22Rv1 (cell line): ENCODE data around the gene STAT5B.

ENCODE experiments used
- H3K27ac ChIP-seq: fragments of 450-650 bp; 2 replicates; pipeline ENCODE4 v1.5.1; 2017
- CTCF ChIP-seq: fragments of 450-650 bp; IDR thresholded peaks from 2 replicates; pipeline ENCODE4 v1.5.1; 2017; ENCODE audit warnings: mild to moderate bottlenecking
- ZFX ChIP-seq: fragments of 450-650 bp; IDR thresholded peaks from 2 replicates; pipeline ENCODE4 v1.6.1; 2017; ENCODE audit warnings: antibody characterized with exemption, borderline replicate concordance

STAT5B gene

GRCh38 chr17:42178817-42179216 lies 97.4 kb downstream of the STAT5B start:
- no peak overlapping the region for H3K27ac ChIP-seq

GRCh38 chr17:42177684-42178083 lies 98.5 kb downstream of the STAT5B start:
- no peak for TF ChIP-seq ZFX
- no peak for TF ChIP-seq CTCF
- no peak overlapping the region for H3K27ac ChIP-seq

More at GRCh38 chr17:42178817-42179216, 97.4 kb downstream of the STAT5B start:
- TF ChIP-seq ZFX (no peak), CTCF (no peak)

- no peak overlapping the region for H3K27ac ChIP-seq
- TF ChIP-seq CTCF = no peak
- no peak for TF ChIP-seq ZFX
These were observed 101.9 kb downstream of the STAT5B start for GRCh38 chr17:42174126-42174783.

- TF ChIP-seq CTCF (no peak), ZFX (no peak)
These were observed 104.4 kb downstream of the STAT5B start for GRCh38 chr17:42171831-42172230.

GRCh38 chr17:42169351-42169750 lies 106.8 kb downstream of the STAT5B start:
- H3K27ac ChIP-seq = no peak overlapping the region
- TF ChIP-seq CTCF = no peak
- no peak for TF ChIP-seq ZFX

More at GRCh38 chr17:42171831-42172230, 104.4 kb downstream of the STAT5B start:
- H3K27ac ChIP-seq = no peak overlapping the region

- no peak for TF ChIP-seq CTCF
- TF ChIP-seq ZFX = no peak
These were observed 108.4 kb downstream of the STAT5B start for GRCh38 chr17:42167807-42168206.

GRCh38 chr17:42166196-42166763 lies 109.9 kb downstream of the STAT5B start:
- TF ChIP-seq CTCF = no peak
- no peak for TF ChIP-seq ZFX
- no peak overlapping the region for H3K27ac ChIP-seq

More at GRCh38 chr17:42167807-42168206, 108.4 kb downstream of the STAT5B start:
- no peak overlapping the region for H3K27ac ChIP-seq
